IMR-90 (cell line): ENCODE measurements around the gene IQCE.

ENCODE experiments used
- BHLHE40 ChIP-seq: fragments of 150-350 bp; IDR thresholded peaks from 2 replicates; pipeline ENCODE4 v1.6.1; 2016; ENCODE audit warnings: mild to moderate bottlenecking, low read depth, low read length
- CEBPB ChIP-seq: IDR thresholded peaks from 2 replicates; pipeline ENCODE4 v1.6.1; 2012; ENCODE audit warnings: low read depth, low read length, improper control_type of control experiment
- CHD1 ChIP-seq: IDR thresholded peaks from 2 replicates; pipeline ENCODE4 v1.6.1; 2012; ENCODE audit warnings: low read depth, low read length, improper control_type of control experiment
- FOS ChIP-seq: fragments of 150-350 bp; IDR thresholded peaks from 2 replicates; pipeline ENCODE4 v1.6.1; 2016; ENCODE audit warnings: low read depth, low read length
- MAFK ChIP-seq: IDR thresholded peaks from 2 replicates; pipeline ENCODE4 v1.6.1; 2012; ENCODE audit warnings: low read depth, low read length, improper control_type of control experiment
- MXI1 ChIP-seq: IDR thresholded peaks from 2 replicates; pipeline ENCODE4 v1.6.1; 2012; ENCODE audit warnings: low read depth, mild to moderate bottlenecking, low read length, moderate library complexity, borderline replicate concordance
- POLR2A ChIP-seq: IDR thresholded peaks from 2 replicates; pipeline ENCODE4 v1.6.1; 2012; ENCODE audit warnings: mild to moderate bottlenecking, low read depth, low read length
- RAD21 ChIP-seq: IDR thresholded peaks from 2 replicates; pipeline ENCODE4 v1.6.1; 2012; ENCODE audit warnings: low read length, improper control_type of control experiment
- RCOR1 ChIP-seq: IDR thresholded peaks from 2 replicates; pipeline ENCODE4 v1.6.1; 2012; ENCODE audit warnings: mild to moderate bottlenecking, low read length, improper control_type of control experiment; ENCODE audit not compliant: insufficient replicate concordance
- SMC3 ChIP-seq: fragments of 150-350 bp; IDR thresholded peaks from 2 replicates; pipeline ENCODE4 v1.6.1; 2016; ENCODE audit warnings: low read depth, mild to moderate bottlenecking, antibody characterized with exemption, low read length, moderate library complexity
- TF ChIP-seq, protein P1 (sequence below): fragments of 150-350 bp; IDR thresholded peaks from 2 replicates; pipeline ENCODE4 v1.6.1; 2016; ENCODE audit warnings: low read depth, mild to moderate bottlenecking, low read length, moderate library complexity, borderline replicate concordance
- TF ChIP-seq, protein P2 (sequence below): conservative IDR thresholded peaks from 2 replicates; pipeline ENCODE4 v1.5.1; 2012; ENCODE audit warnings: mild to moderate bottlenecking, low read depth, low read length, improper control_type of control experiment
- TF ChIP-seq, protein P3 (sequence below): fragments of 150-350 bp; IDR thresholded peaks from 2 replicates; pipeline ENCODE4 v1.6.1; 2017; ENCODE audit warnings: mild to moderate bottlenecking, antibody characterized with exemption, low read length, low read depth

DNA sequence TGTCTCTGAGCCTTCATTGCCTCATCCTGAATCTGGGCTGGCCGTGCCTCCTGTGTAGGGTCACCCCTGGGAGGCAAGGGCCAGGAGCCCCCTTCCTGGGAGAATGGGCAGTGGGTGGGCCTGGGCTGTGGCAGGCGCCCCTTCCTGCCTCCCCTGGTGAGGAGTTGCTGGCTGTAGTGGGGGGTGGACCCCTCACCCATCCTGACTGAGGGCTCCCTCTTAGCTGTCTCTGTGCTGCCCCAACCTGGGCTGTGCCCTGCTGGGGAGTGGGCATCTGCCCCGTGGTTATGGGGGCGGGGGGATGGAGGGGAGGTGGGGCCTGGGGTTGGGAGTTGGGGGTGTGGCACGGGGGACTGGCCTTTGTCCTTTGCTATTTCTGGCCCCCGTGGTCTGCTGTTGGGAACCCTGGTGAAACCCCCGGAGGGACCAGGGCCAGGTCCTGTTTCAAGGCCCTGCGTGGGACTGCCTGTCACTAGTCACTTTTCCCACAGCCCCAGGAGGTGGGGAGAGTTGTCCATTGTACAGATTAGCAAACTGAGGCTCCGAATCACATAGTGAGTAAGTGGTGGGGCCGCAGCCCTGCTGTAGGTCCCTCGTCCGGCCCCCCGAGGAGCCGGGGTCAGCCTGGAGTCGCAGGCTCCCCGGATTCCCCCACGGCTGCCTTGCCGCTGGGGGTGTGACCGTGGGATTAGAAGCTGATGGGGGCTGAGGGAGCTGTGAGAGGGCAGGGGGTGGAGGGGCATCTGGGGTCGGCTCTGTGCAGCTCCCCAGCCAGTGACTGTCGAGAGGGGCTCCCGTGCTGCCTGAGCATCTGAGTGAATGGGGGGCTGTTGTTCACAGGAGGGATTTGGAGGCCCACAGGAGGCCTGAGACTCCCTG lies 75.7 kb downstream of the IQCE start:
- TF ChIP-seq MXI1 = no peak
- no peak for TF ChIP-seq POLR2A
- TF ChIP-seq, protein P1, sequence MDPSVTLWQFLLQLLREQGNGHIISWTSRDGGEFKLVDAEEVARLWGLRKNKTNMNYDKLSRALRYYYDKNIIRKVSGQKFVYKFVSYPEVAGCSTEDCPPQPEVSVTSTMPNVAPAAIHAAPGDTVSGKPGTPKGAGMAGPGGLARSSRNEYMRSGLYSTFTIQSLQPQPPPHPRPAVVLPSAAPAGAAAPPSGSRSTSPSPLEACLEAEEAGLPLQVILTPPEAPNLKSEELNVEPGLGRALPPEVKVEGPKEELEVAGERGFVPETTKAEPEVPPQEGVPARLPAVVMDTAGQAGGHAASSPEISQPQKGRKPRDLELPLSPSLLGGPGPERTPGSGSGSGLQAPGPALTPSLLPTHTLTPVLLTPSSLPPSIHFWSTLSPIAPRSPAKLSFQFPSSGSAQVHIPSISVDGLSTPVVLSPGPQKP = no peak
- TF ChIP-seq, protein P2, sequence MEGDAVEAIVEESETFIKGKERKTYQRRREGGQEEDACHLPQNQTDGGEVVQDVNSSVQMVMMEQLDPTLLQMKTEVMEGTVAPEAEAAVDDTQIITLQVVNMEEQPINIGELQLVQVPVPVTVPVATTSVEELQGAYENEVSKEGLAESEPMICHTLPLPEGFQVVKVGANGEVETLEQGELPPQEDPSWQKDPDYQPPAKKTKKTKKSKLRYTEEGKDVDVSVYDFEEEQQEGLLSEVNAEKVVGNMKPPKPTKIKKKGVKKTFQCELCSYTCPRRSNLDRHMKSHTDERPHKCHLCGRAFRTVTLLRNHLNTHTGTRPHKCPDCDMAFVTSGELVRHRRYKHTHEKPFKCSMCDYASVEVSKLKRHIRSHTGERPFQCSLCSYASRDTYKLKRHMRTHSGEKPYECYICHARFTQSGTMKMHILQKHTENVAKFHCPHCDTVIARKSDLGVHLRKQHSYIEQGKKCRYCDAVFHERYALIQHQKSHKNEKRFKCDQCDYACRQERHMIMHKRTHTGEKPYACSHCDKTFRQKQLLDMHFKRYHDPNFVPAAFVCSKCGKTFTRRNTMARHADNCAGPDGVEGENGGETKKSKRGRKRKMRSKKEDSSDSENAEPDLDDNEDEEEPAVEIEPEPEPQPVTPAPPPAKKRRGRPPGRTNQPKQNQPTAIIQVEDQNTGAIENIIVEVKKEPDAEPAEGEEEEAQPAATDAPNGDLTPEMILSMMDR = no peak
- TF ChIP-seq FOS = no peak
- no peak for TF ChIP-seq MAFK
- TF ChIP-seq RAD21 = no peak
- TF ChIP-seq BHLHE40 = no peak
- TF ChIP-seq, protein P3, sequence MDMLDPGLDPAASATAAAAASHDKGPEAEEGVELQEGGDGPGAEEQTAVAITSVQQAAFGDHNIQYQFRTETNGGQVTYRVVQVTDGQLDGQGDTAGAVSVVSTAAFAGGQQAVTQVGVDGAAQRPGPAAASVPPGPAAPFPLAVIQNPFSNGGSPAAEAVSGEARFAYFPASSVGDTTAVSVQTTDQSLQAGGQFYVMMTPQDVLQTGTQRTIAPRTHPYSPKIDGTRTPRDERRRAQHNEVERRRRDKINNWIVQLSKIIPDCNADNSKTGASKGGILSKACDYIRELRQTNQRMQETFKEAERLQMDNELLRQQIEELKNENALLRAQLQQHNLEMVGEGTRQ = no peak
- no peak for TF ChIP-seq SMC3
- TF ChIP-seq RCOR1 = no peak
- TF ChIP-seq CEBPB = no peak
- TF ChIP-seq CHD1 = no peak
